Fibroblast of upper back skin (primary cell): ENCODE measurements around the gene CLIC6.
"Not testable (repeated sequence)": the region's sequence is repeated elsewhere in the genome, so short reads cannot be mapped to it uniquely, and the experiment has no call there.

ENCODE experiments used
- DNase-seq: peaks from one replicate; pipeline ENCODE4 v3.0.0-alpha.2; 2013

The CLIC6 gene

DNA sequence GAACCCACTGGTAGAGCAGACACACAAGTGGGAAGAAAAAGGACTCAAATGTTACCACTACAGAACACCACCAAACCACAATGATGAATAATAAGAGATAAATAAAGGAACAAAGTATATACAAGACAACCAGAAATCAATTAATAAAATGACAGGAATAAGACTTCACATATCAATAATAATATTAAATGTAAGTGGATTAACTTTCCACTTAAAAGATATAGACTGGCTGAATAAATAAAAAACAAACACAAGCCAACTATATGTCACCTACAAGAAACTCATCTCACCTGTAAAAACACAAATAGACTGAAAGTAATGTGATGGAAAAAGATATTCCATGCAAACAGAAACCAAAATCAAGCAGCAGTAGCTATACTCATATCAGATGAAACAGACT, 6.9 kb upstream of the CLIC6 start:
- DNase-seq = no peak

DNA sequence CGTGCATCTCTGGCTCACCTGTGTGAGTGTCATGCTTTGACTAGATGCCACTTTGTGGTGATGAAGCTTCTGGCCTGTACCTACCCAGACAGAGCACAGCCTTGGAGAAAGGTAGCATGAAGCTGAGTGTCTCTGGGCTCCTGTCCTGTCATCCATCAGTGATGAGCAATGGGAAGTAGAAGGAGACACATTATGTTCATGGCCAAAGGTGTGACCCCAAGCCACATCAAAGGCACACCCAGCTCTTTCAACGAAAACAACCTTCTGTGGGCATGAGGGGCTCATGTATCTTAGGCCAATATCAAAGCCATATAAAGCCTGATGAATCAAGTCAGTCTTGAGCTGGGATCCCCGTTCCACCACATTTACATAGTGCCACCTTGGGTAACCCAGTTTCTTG, 1.0 kb upstream of the CLIC6 start:
- no peak for DNase-seq

DNA sequence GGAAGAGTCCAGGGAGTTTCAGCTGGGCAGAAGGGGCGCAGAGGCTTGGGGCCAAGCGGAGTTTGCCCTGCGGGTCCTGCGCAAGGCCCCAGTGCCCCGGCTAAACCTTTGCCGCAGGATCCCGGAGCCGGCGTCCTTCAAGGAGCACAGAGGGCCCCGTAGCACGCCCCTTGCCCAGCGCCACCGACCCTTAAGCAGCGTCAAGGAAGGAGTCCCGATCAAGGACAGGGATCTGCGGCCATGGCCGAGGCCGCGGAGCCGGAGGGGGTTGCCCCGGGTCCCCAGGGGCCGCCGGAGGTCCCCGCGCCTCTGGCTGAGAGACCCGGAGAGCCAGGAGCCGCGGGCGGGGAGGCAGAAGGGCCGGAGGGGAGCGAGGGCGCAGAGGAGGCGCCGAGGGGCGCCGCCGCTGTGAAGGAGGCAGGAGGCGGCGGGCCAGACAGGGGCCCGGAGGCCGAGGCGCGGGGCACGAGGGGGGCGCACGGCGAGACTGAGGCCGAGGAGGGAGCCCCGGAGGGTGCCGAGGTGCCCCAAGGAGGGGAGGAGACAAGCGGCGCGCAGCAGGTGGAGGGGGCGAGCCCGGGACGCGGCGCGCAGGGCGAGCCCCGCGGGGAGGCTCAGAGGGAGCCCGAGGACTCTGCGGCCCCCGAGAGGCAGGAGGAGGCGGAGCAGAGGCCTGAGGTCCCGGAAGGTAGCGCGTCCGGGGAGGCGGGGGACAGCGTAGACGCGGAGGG, 520 bp downstream of the CLIC6 start:
- DNase-seq = no peak

DNA sequence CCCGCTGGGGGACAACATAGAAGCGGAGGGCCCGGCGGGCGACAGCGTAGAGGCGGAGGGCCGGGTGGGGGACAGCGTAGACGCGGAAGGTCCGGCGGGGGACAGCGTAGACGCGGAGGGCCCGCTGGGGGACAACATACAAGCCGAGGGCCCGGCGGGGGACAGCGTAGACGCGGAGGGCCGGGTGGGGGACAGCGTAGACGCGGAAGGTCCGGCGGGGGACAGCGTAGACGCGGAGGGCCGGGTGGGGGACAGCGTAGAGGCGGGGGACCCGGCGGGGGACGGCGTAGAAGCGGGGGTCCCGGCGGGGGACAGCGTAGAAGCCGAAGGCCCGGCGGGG, 1.1 kb downstream of the CLIC6 start:
- DNase-seq = not testable (repeated sequence)

DNA sequence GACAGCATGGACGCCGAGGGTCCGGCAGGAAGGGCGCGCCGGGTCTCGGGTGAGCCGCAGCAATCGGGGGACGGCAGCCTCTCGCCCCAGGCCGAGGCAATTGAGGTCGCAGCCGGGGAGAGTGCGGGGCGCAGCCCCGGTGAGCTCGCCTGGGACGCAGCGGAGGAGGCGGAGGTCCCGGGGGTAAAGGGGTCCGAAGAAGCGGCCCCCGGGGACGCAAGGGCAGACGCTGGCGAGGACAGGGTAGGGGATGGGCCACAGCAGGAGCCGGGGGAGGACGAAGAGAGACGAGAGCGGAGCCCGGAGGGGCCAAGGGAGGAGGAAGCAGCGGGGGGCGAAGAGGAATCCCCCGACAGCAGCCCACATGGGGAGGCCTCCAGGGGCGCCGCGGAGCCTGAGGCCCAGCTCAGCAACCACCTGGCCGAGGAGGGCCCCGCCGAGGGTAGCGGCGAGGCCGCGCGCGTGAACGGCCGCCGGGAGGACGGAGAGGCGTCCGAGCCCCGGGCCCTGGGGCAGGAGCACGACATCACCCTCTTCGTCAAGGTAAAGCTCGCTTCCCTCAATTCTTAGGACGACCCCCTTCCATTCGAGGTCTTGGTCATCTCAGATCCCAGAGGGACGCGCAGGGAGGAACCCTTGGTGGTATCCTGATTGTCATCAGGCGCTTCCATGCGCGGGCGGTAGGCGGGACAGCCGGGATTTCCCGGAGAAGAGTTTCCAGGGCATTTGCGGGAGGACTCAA, 1.6 kb downstream of the CLIC6 start:
- DNase-seq = no peak

DNA sequence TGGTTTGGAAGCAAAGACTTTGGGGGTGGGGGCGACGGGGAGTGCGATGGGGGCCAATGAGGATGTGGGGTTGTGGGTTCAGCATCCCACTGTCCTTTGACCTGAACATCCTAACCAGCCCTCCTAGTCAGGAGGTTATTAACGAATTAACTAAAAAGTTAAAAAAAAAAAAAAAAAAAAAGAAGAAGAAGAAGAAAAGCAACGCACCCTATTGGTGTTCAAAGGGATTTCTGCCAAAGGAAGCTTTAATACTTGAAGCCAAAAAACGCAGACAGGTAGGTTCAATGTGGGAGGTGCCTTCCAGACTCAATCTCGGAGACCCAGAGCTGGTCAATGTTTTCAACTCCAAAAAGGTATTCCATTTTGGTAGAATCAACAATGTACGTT, 2.2 kb downstream of the CLIC6 start:
- no peak for DNase-seq

DNA sequence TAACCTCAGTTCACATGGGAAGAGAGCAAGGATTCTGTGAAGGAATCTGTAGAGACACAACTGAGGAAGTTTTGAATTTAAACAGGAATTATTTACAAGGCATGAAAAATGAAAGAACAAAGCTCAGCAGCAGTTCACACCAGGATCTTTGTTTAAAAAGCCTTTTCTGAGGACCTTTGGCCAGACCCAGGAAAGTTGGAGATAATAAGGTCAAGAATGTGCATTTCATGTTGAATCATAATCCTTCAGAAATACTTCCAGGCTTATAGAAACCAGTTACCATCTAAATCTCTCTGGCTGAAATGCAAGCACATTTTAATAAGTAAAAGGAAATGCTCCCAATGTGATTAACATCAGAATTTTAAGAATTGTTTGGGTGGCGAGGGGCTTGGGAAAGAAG, 2.7 kb downstream of the CLIC6 start:
- DNase-seq = no peak

DNA sequence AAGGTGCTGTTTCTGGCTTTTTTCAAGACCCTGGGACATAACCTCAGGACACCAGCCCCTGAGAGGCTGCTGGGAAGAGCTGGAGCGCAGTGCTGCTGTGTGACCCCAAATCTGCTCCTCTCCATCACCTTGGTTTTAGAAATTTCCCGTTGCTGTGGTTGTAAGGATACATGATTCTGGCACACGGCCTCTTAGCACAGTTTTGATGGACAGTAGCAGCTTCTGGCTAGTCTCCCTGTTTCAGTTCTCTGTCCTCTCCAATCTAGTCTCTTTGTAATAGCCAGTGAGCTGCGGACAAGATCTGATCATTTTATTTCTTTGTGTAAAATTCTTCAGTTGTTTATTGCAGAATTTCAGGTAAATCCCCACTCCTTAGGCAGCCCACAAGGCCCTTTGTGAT, 3.1 kb downstream of the CLIC6 start:
- DNase-seq = no peak

DNA sequence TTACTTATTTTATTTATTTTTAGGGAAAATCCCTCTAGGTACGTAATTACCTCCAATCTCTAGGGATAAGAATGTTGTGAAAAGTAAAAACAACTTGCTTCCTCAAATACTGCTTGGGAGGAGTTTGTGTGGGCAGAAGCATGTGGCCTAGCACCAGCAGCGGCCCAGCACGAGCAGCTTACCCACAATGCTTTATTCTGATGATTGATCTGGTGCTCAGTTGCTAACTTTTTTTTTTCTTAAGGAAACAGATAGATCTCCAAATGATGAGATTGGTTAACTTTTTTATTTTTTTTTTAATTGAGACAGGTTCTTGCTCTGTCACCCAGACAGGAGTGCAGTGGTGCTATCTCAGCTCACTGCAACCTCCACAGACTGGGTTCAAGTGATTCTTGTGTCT, 4.2 kb downstream of the CLIC6 start:
- no peak for DNase-seq

DNA sequence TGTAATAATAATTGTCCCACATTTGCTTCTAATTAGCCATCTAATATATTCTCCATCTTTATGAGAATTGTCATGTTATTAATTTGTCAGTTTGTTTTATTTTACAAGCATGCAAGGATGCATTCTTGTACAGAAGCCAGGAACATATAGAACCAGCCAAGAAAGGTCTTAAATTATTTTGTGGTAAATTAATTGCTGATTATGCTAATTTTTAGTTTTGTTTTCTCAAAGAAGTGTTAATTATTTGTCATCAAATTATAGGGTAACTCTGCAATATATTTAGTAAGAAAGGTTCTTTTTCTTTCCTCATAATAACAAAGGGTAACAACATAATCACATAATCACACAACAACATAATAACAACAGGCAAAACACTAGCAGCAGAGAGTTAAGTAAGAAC, 5.7 kb downstream of the CLIC6 start:
- DNase-seq = no peak

DNA sequence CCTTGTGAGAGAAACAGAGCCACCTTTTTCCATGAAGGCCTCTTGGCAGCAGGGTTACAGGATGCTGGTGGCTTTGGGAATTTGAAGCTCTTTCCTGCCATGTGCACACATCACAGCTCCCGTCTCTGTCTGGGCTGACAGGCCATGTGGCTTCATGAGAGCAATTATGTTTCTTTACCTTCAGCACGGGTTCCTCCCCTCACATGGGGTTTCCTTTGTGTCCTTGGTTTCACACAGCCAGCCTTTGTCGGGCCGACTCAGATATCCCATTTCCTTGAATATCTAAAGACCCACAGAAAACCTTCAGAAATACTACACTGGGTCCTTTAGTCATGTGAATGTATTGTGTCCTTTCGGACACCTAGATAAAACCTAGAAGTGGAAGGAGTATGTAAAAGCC, 7.1 kb downstream of the CLIC6 start:
- no peak for DNase-seq

DNA sequence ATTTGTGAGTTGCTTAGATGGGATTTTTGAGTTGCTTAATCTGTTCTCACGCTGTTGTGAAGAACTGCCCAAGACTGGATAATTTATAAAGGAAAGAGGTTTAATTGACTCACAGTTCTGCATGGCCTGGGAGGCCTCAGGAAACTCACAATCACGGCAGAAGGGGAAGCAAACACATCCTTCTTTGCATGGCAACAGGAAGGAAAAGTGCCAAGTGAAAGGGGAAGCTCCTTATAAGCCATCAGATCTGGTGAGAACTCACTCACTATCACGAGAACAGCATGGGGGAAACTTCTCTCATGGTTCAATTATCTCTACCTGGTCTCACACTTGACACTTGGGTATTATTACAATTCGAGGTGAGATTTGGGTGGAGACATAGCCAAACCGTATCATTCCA, 10.3 kb downstream of the CLIC6 start:
- no peak for DNase-seq

DNA sequence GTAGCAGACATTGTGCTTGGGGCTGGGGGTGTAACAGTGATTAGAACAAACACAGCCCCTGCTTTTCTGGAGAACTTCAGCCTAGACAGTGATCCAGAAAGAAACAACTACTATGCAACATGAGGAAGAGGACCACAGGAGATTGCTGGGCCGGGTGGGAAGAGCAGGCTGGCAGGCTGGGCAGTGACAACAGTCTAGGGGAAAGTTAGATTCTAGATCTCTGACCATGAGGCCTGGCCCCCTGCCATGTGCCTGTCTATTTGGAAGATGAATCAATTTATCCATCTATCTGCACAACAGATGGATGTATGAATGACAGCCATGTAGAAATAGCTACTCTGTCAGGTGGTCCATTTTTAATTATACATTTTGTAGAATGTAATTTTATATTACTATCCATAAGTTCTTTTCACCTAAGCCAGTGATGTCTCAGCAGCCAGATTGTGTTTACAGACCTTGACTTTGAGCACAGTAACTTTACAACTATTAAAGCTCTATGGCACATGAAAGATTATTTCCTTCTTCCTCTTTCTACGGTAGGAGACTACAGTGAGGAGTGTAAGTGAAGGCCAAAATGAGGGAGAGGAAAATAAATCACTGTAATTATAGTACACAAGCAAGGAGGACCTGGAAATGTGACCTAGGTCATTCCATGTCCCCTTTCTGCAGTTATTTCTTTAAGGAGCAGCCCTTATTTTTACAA, 15.5 kb downstream of the CLIC6 start:
- DNase-seq = no peak

DNA sequence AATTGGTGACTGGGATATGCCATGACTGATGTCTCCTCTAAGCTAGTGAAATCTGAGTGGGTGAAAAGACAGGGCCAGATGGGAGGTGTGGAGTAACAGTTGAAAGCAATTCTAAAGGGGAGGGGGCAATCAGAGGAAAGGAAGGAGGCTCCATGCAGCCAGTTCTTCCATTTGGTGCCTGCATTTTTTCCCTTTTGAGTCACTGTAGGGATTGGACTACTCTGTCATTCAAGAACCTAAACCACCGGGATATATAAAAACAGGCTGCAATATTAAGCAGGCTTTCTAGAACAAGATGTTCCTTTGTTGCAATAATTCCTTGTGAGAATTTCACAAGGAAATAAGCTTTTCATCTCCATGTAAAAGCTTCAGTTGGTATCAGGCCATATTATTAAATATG, 18.3 kb downstream of the CLIC6 start:
- DNase-seq = no peak

DNA sequence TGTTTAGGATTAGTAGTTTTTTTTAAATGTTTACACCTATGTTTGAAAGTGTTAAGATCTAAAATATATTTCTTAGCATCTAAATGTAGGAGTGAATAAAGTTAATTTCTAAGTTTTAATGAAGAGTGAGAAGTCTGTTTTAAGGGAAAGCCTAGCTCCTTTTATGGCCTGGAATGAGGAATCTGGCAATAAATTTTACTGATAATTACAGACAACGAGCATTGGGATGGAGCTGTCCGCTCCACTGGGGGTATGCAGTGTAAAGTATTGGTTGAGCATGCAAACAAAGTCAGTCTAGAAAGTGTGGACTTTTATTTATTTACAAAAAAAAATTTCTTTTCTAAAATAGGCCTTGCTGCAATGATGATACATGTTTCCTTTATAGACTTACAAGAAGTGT, 19.0 kb downstream of the CLIC6 start:
- DNase-seq = no peak

DNA sequence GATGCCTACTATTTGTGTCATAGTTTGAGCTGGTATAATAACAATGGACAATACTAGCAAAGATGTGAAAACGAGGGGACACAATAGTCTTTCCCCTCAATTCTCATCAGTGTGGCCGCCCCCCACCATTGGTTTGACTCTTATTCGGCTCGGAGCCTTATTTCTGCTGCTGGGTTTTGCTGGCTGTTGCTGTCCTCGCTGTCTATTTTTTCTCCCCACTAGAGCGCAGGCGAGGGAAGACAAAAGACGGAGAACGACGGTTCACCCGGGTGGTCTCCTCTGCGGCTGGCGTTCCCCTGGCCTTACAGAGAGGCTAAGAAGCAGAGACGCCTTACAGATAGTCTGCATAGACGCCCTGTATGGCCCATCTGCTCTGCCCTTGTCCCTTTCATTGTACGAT, 19.4 kb downstream of the CLIC6 start:
- no peak for DNase-seq

DNA sequence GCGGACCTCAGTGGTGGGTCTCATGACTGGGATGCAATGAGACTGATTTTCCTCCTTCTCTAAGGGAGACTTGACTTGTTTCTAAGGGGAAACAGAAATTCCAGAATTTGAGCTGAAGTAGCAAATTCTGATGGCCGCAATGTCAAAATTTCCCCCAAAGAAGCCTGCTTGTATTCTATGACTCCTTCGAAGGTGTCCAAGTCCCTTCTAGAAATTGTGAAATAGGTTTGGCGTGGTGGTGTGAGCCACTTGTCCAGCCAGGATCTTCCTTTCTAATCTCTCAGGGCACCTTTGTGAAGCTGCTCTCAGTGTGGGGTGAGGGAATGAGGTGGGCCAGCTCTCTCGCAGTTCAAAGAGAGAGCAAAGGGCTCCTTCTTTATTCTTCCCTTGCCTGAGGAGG, 19.9 kb downstream of the CLIC6 start:
- DNase-seq = no peak

DNA sequence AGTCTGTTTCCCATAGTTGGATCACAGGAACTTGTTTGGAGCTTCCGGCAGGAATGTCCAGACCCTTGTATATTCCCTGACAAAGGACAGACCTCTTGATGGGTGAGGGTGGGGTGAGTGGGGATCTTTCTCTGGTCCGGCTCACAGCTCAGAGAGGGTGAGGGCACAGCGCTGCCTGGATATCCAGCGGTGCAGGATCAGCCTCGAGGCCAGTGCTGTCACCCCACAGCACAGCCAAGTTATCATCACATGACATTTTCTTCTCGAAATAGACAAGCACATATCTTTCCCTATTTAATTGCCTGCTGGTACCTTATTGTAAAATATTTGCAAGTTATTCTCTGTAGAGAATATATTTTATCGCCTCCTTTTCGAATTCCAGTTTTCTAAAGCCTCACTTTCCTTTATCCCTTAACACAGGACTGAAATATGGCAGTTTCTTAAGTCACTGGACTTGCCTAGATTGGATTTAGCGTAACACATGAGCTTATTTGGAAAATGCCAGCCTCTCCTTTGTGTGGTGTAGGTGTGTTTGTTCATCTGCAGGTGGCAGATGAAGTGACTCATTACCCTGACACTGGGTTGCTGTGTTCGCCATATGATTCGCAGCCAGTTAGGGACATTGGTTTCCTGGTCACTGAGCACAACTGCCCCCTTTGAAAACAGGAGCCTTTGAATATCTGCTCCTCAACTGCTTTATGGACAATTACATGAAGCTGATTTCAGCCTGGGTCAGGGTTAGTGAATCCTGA, 21.4 kb downstream of the CLIC6 start:
- DNase-seq = no peak

DNA sequence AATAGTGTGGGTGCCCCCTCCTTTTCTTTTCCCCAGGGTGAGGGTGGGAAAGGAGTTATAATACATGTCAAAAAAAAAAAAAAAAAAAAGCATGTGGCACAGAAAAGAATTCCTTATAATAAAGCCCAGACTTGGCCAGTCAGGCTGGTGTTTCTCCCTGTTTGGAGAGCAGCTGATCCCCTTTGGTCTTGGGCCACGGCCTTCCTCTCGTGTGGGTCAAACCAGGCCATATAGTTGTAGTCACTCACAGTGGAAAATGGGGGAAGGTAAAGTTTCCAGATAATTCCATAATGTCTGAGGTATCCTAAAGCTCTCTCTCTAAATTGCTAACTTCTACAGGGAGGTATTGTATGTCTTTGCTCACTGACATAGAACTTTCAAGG, 22.0 kb downstream of the CLIC6 start:
- no peak for DNase-seq

DNA sequence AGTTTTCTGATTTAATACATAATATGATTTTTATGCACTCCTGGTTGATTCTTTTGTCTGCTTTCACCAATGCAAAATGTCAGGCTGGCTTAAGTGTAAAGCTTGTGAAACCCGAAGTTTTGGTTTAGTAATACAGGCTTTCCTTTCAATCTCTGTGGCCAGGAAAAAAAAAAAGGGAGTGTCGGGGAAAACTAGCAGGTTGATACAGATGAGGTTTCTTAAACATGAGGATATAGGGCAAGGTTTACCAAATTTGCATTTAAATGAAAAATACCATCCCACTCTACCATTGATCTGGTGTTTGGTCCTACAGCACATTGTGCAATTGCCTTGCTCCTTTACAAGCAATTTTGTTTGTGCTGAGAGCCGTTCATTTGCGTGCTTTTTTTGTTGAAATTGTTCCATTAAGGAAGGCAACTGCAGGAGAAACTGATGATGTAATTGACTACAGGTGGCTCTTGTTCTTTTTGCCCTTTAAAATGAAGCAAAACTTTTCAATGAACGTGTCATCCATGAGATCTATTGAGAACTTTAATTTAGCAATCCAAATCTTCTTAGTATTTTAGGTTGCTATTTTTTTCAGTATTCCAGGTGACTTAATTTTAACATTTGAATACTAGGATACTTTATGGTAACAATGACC, 22.7 kb downstream of the CLIC6 start:
- no peak for DNase-seq

DNA sequence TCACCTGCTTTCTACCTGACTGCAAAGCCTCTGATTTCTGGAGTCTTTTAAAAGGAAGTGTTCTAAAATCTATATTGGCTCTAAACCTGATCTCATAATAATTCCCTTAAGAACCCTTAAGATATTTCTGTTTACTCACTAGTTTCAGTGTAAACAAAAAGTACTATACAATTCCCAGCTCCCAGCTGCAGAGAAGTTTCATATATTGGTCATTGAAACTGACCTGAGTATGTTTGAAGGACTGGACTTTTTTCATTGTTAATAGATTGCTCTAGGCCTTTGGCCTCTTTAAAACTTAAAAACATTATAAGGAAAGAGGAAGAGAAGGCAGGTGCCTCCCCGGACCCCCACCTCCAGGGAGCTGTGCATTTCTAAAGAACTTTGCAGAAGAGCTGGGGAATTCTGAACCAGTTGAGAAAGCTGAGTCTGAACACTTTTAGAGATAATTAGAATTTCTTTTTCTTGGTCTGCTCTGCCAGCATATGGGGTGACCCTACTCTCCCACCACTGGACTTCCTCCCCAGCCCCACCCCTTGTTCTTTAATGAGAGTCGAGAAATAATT, 23.7 kb downstream of the CLIC6 start:
- no peak for DNase-seq

DNA sequence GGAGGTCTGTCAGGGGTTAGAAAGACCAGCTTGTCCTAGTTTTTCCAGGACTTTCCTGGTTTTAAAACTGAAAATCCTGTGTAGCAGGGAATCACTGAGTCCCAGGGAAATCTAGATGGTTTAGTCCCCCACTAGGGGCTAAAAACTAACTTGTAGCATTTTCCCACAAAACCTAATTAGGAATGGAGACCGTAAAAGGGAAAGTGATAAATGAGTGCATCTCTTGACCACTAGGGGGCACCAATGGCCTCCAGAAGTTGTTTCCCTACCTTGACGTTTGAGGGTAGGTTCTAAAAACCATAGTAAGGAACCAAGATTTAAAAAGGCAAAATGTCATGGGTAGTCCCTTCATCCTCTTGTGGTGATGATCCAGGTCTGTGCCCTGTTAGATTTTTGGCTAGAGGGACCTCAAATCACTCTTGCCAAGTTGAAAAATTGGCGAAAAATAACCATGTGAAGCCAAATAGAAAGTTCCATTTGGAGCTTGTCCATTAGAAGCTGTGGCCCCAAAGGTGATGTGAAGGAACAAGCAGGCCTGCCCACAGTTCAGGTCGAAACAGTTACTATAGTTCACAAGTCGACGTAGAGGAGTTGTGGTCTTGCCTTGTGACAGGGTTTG, 24.5 kb downstream of the CLIC6 start:
- peak; percentile 73 for DNase-seq
